ENCODE measurements around the gene EPB41L2. TPM values are rescaled to one million over a fixed set of nuclear protein-coding genes. Genes with fewer than 3 reads are reported as not detected.
A peak's percentile ranks its signal among the peaks of the same experiment; 100 is the strongest.

The EPB41L2 gene
- total RNA-seq, 1 donor from 2014 or later, result 17.7 TPM

DNA sequence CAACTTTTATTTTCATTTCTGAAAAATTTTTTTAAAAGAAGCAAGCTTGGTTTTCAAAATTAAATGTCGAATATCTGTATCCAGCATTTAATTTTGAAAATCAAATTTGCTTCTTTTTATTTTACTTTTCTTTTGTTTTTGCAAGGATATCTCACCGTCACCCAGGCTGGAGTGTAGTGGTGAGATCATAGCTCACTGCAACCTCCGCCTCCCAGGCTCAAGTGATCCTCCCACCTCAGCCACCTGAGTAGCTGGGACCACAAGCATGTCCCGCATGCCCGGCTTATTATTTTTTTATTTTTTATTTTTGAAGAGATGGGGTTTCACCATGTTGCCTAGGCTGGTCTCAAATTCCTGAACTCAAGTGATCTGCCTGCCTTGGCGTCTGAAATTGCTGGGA, 17.0 kb upstream of the EPB41L2 start:
- Mint-ChIP-seq H3K27ac (no peak overlapping the region), H3K36me3 (ENCODE audit: low read depth) (no peaks in the 10 kb centered on the region), H3K27me3 (ENCODE audit: insufficient read depth) (peaks cover 4% of the 10 kb centered on the region), H3K4me3 (no peak overlapping the region), H3K9me3 (no peaks in the 10 kb centered on the region), H3K4me1 (ENCODE audit: low read depth) (no peaks in the 10 kb centered on the region)
- intact Hi-C loops (cut with micrococcal nuclease), result no loop called here
- DNase-seq (ENCODE audit: low spot score), result no peak

- intact Hi-C loops (cut with micrococcal nuclease), result no loop called here
- Mint-ChIP-seq H3K9me3 (peaks cover 4% of the 10 kb centered on the region), H3K36me3 (ENCODE audit: low read depth) (no peaks in the 10 kb centered on the region), H3K27ac (no peak overlapping the region), H3K4me1 (ENCODE audit: low read depth) (no peaks in the 10 kb centered on the region), H3K4me3 (no peak overlapping the region), H3K27me3 (ENCODE audit: insufficient read depth) (no peaks in the 10 kb centered on the region)
- no peak for DNase-seq (ENCODE audit: low spot score)
These were observed 10.5 kb upstream of the EPB41L2 start for GRCh38 chr6:131073577-131073976.

DNA sequence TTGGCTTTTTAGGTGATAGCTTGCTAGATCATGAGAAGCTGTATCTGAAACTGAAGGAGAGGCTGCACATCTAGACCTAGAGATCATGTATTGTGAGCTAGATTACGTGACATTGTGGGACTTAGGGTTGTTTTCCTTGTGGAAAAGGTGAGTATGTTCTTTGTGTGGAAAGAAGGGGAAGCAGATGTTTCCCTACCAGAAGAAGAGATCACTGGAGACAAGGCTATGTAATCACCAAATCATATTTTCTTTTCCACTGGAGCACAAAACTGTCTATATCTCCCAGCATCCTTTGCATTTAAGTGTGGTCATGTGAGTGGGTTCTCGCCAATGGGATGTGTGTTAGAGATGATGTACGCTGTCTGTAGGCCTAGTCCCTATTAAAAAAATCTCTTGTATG, 7.0 kb upstream of the EPB41L2 start:
- Mint-ChIP-seq H3K9me3 (peaks cover 4% of the 10 kb centered on the region), H3K36me3 (ENCODE audit: low read depth) (no peaks in the 10 kb centered on the region), H3K4me1 (ENCODE audit: low read depth) (no peaks in the 10 kb centered on the region), H3K27ac (no peak overlapping the region), H3K27me3 (ENCODE audit: insufficient read depth) (no peaks in the 10 kb centered on the region), H3K4me3 (no peak overlapping the region)
- no peak for DNase-seq (ENCODE audit: low spot score)
- intact Hi-C loops (cut with micrococcal nuclease), result no loop called here

DNA sequence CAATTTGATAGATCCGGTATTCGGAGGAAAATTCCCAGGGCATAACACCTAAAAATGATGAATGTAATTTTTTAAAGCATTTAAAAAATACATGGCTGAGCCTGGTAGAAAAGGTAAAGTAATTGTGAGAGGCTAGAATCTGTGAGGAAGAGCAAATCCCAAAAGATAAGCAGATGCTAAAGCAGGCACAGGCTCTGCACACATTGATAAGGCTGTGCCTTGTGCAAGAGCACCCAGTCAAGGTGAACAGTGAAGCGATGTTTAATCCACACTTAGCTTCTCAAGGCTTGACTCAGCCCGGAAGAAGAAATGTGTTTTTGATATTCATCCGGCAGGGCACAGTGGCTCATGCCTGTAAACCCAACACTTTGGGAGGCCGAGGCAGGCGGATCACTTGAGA, 5.1 kb upstream of the EPB41L2 start:
- Mint-ChIP-seq H3K4me1 (ENCODE audit: low read depth) (no peaks in the 10 kb centered on the region), H3K27ac (no peak overlapping the region), H3K36me3 (ENCODE audit: low read depth) (no peaks in the 10 kb centered on the region), H3K27me3 (ENCODE audit: insufficient read depth) (no peaks in the 10 kb centered on the region), H3K9me3 (no peaks in the 10 kb centered on the region), H3K4me3 (no peak overlapping the region)
- DNase-seq (ENCODE audit: low spot score), result no peak
- intact Hi-C loops (cut with micrococcal nuclease), result loop anchor here (10.0 kb wide), 3 partner anchors 377 to 1043 kb away; no protein-coding TSS in a partner anchor

- H3K4me3 Mint-ChIP-seq, result no peak overlapping the region
- intact Hi-C loops (cut with micrococcal nuclease), result loop anchor here (10.0 kb wide), 3 partner anchors 377 to 1043 kb away; no protein-coding TSS in a partner anchor
- no peak for DNase-seq (ENCODE audit: low spot score)
These were observed 4.5 kb upstream of the EPB41L2 start for GRCh38 chr6:131067521-131067920.

GRCh38 chr6:131065824-131066171, 2.8 kb upstream of the EPB41L2 start:
- intact Hi-C loops (cut with micrococcal nuclease), result loop anchor here (10.0 kb wide), 3 partner anchors 379 to 1041 kb away; no protein-coding TSS in a partner anchor

More at GRCh38 chr6:131067521-131067920, 4.5 kb upstream of the EPB41L2 start:
- Mint-ChIP-seq H3K27me3 (ENCODE audit: insufficient read depth) (no peaks in the 10 kb centered on the region), H3K4me1 (ENCODE audit: low read depth) (no peaks in the 10 kb centered on the region), H3K36me3 (ENCODE audit: low read depth) (no peaks in the 10 kb centered on the region), H3K9me3 (no peaks in the 10 kb centered on the region), H3K27ac (no peak overlapping the region)

GRCh38 chr6:131065112-131065823, 2.2 kb upstream of the EPB41L2 start:
- H3K27ac Mint-ChIP-seq, result no peak overlapping the region
- DNase-seq (ENCODE audit: low spot score), result no peak
- no peak overlapping the region for H3K4me3 Mint-ChIP-seq
- no peaks in the 10 kb centered on the region for H3K9me3 Mint-ChIP-seq
- intact Hi-C loops (cut with micrococcal nuclease), result loop anchor here (10.0 kb wide), 3 partner anchors 380 to 1040 kb away; no protein-coding TSS in a partner anchor
- peaks cover 15% of the 10 kb centered on the region for H3K27me3 Mint-ChIP-seq (ENCODE audit: insufficient read depth)
- no peaks in the 10 kb centered on the region for H3K36me3 Mint-ChIP-seq (ENCODE audit: low read depth)
- H3K4me1 Mint-ChIP-seq (ENCODE audit: low read depth), result peaks cover 19% of the 10 kb centered on the region

More at GRCh38 chr6:131065824-131066171, 2.8 kb upstream of the EPB41L2 start:
- no peaks in the 10 kb centered on the region for H3K36me3 Mint-ChIP-seq (ENCODE audit: low read depth)
- H3K4me3 Mint-ChIP-seq, result no peak overlapping the region
- peaks cover 11% of the 10 kb centered on the region for H3K27me3 Mint-ChIP-seq (ENCODE audit: insufficient read depth)
- H3K4me1 Mint-ChIP-seq (ENCODE audit: low read depth), result peaks cover 14% of the 10 kb centered on the region
- no peaks in the 10 kb centered on the region for H3K9me3 Mint-ChIP-seq
- H3K27ac Mint-ChIP-seq, result no peak overlapping the region
- no peak for DNase-seq (ENCODE audit: low spot score)

GRCh38 chr6:131063764-131064272, 773 bp upstream of the EPB41L2 start:
- Mint-ChIP-seq H3K4me3 (peak overlapping the region; percentile 79), H3K27me3 (ENCODE audit: insufficient read depth) (peaks cover 15% of the 10 kb centered on the region), H3K9me3 (no peaks in the 10 kb centered on the region), H3K4me1 (ENCODE audit: low read depth) (peaks cover 21% of the 10 kb centered on the region), H3K36me3 (ENCODE audit: low read depth) (no peaks in the 10 kb centered on the region), H3K27ac (peak overlapping the region; percentile 14)
- no peak for DNase-seq (ENCODE audit: low spot score)
- intact Hi-C loops (cut with micrococcal nuclease), result loop anchor here (2.0 to 10.0 kb wide), 7 partner anchors 71 to 1039 kb away; partner anchors contain the start of genes AKAP7 and MED23

GRCh38 chr6:131062241-131063027, 611 bp downstream of the EPB41L2 start:
- H3K36me3 Mint-ChIP-seq (ENCODE audit: low read depth), result no peaks in the 10 kb centered on the region
- DNase-seq (ENCODE audit: low spot score), result no peak
- no peak overlapping the region for H3K27ac Mint-ChIP-seq
- intact Hi-C loops (cut with micrococcal nuclease), result loop anchor here (1.0 to 10.0 kb wide), 8 partner anchors 72 to 1038 kb away; partner anchors contain the start of genes AKAP7 and MED23
- peak overlapping the region; percentile 81 for H3K4me3 Mint-ChIP-seq
- H3K4me1 Mint-ChIP-seq (ENCODE audit: low read depth), result peaks cover 21% of the 10 kb centered on the region
- no peaks in the 10 kb centered on the region for H3K9me3 Mint-ChIP-seq
- H3K27me3 Mint-ChIP-seq (ENCODE audit: insufficient read depth), result peaks cover 15% of the 10 kb centered on the region

DNA sequence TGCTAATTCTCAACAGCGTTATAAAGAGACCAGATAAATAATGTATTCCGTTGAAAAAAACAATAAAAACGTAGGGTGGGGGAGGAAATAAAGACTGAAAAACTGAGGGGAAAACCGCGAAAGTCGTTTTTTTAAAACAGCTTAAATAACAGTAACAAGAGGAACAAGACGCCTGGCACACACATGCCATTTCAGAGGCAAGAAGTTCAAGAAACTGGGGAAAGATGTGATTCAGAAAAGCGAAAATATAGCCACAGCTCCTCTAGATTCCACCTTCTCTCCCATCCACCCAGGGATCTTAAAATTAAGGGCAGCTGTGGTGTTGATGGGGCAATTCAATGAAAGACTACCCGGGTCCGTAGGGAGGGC, 1.3 kb downstream of the EPB41L2 start:
- no peak for DNase-seq (ENCODE audit: low spot score)
- H3K4me3 Mint-ChIP-seq, result peak overlapping the region; percentile 79
- peaks cover 3% of the 10 kb centered on the region for H3K36me3 Mint-ChIP-seq (ENCODE audit: low read depth)
- H3K27ac Mint-ChIP-seq, result peak overlapping the region; percentile 11
- intact Hi-C loops (cut with micrococcal nuclease), result loop anchor here (1.0 to 10.0 kb wide), 8 partner anchors 73 to 1037 kb away; partner anchors contain the start of genes AKAP7 and MED23
- H3K9me3 Mint-ChIP-seq, result peaks cover 3% of the 10 kb centered on the region
- H3K27me3 Mint-ChIP-seq (ENCODE audit: insufficient read depth), result peaks cover 15% of the 10 kb centered on the region
- peaks cover 21% of the 10 kb centered on the region for H3K4me1 Mint-ChIP-seq (ENCODE audit: low read depth)

DNA sequence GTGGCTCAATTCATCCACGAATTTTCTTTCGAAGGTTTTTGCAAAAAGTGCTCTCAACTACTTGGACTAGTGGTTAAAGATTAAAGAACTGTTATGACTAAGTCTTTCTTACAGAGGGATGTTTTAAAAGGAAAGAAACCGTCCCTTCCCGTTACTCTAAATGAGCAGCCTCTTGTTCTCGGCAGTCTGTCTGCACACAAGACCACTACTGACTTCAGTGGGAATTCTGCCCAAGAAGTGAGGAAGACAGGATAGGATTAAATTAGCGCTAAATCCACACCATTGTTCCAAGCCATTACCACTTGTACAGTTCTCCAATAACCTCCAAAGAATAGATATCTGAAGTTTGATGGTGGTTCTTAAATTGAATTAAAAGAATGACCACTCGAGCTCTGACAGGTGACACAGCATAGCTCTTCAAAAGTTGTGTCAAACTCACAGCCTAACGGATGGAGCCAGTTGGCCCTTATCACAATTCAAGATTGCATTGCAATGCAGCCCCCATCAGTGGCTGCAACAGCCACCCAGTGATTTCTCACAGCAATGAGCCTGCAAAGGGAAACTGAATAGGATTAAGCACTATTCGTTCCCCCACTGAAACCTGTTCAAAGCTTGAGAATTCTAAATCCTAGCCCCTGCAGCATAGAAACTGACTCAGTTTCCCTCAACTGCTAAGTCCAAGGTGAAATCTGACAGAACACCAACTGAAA, 1.8 kb downstream of the EPB41L2 start:
- Mint-ChIP-seq H3K4me3 (peak overlapping the region; percentile 79), H3K27ac (peak overlapping the region; percentile 11)
- DNase-seq (ENCODE audit: low spot score), result no peak

GRCh38 chr6:131060311-131060710, 2.7 kb downstream of the EPB41L2 start:
- Mint-ChIP-seq H3K27me3 (ENCODE audit: insufficient read depth) (peaks cover 15% of the 10 kb centered on the region), H3K36me3 (ENCODE audit: low read depth) (peaks cover 3% of the 10 kb centered on the region), H3K4me1 (ENCODE audit: low read depth) (peaks cover 21% of the 10 kb centered on the region), H3K27ac (no peak overlapping the region), H3K4me3 (no peak overlapping the region), H3K9me3 (peaks cover 15% of the 10 kb centered on the region)
- intact Hi-C loops (cut with micrococcal nuclease), result loop anchor here (5.0 to 10.0 kb wide), 5 partner anchors 384 to 1036 kb away; partner anchors contain the start of gene MED23
- DNase-seq (ENCODE audit: low spot score), result no peak

More for the DNA sequence above, 1.8 kb downstream of the EPB41L2 start:
- intact Hi-C loops (cut with micrococcal nuclease), result loop anchor here (5.0 to 10.0 kb wide), 5 partner anchors 384 to 1036 kb away; partner anchors contain the start of gene MED23
- H3K9me3 Mint-ChIP-seq, result peaks cover 6% of the 10 kb centered on the region
- peaks cover 3% of the 10 kb centered on the region for H3K36me3 Mint-ChIP-seq (ENCODE audit: low read depth)
- peaks cover 15% of the 10 kb centered on the region for H3K27me3 Mint-ChIP-seq (ENCODE audit: insufficient read depth)
- peaks cover 21% of the 10 kb centered on the region for H3K4me1 Mint-ChIP-seq (ENCODE audit: low read depth)
